Activated CD4-positive, alpha-beta T cell treated with anti-CD3 and anti-CD28 coated beads, Interleukin-2, amount 50 U/mL, for 4 hours (primary cell): ENCODE results near the gene SYCE1.

Source experiments
- DNase-seq, 2 experiments: peaks; one replicate each; pipeline ENCODE4 v3.0.0-alpha.2; 2020

SYCE1 gene

DNA sequence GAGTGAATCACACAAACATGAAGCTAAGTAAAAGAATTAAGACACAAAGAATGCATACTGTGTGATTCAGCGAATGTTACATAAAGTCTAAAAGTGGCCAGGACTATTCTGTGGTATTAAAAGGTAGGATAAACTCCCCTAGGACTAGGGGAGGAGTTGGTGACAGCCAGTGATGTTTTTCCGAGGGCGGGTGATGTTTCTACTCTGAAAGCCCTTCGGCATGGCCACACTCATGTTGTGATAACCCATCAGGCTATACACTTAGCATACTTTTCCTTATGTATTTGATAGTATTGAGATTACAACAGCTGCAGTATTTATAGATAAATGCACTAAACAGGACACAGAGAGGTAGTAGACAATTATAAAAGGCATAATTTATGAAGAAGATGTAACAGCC, 54.0 kb downstream of the SYCE1 start:
- no peak for DNase-seq

DNA sequence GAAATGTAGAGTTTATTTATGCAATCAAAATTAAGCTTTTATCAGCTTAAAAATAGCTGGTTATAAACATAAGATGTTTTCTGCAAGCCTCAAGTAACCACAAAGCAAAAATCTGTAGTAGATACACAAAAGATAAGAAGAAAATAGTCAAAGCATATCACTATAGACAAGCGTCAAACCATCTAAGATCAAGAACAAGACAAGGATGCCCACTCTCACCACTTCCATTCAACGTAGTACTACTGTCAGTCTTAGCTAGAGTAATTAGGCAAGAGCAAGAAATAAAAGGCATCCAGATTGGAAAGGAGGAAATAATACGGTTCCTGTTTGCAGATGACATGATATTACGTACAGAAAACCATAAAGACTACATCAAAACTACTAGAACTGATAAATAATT, 55.7 kb downstream of the SYCE1 start:
- no peak for DNase-seq
